K562 (cell line): ENCODE results near the gene COX15. TPM values are rescaled to one million over a fixed set of nuclear protein-coding genes. Genes with fewer than 3 reads are reported as not detected.

ENCODE experiments used
- ATAC-seq: fragments of 200-7000 bp; cut with Tn5 transposase; 3 replicates; pipeline ENCODE4 v1.9.1; 2020; ENCODE audit warnings: moderate library complexity
- BruUV-seq: library from RNA; stranded (reverse); fragments of 400-500 nt; replicated peaks from 2 replicates; lab custom pipeline; 2021; lab: Mats Ljungman, UMichigan
- CTCF ChIA-PET: fragments of 300-600 bp; formaldehyde crosslinking; extraction: SDS; loops from one replicate; lab custom pipeline; 2021; ENCODE audit warnings: low intra/inter-chr PET ratio; lab: Yijun Ruan, JAX
- POLR2A ChIA-PET: fragments of 300-600, 350-650 bp; sonication (Branson Sonifier 250); formaldehyde crosslinking; extraction: SDS; loops from one replicate; lab custom pipeline; 2021; ENCODE audit warnings: antibody characterized with exemption, inconsistent platforms; lab: Yijun Ruan, JAX
- DNase-seq, 4 experiments: peaks; one replicate each; pipeline versions ENCODE4 v3.0.0 to v3.0.0-alpha.2; 2011 to 2018; ENCODE audit warnings: low spot score in 3 of 4, mixed read lengths in 3 of 4; ENCODE audit errors: extremely low read depth in 1 of 4
- FAIRE-seq: peaks from 2 replicates; lab custom pipeline; 2011; peaks lifted over from hg19 to GRCh38; lab: Jason Lieb, UNC
- H2AFZ ChIP-seq: 2 replicates; pipeline ENCODE4 v1.6.0; 2011; ENCODE audit warnings: low read depth, low read length, control low read depth, inconsistent platforms
- H3K27ac ChIP-seq: fragments of 200-600 bp; 3 replicates; pipeline ENCODE4 v1.8.0; 2011; ENCODE audit warnings: low read depth, mild to moderate bottlenecking, control low read depth, inconsistent platforms, low read length, moderate library complexity, mixed read lengths; ENCODE audit errors: extremely low read depth
- H3K27me3 ChIP-seq, 2 experiments: fragments of 300-600 bp in 1 of 2; 2 replicates in 1 of 2; 3 replicates in 1 of 2; pipeline versions ENCODE4 v1.6.0 to v1.8.0; 2011; ENCODE audit warnings: inconsistent platforms in 2 of 2, low read length in 2 of 2, mild to moderate bottlenecking in 1 of 2, mixed read lengths in 1 of 2, moderate library complexity in 1 of 2; ENCODE audit not compliant: control insufficient read depth in 2 of 2, insufficient read depth in 2 of 2
- H3K36me3 ChIP-seq: fragments of 300-600 bp; 3 replicates; pipeline ENCODE4 v1.8.0; 2011; ENCODE audit warnings: mild to moderate bottlenecking, low read length, inconsistent platforms; ENCODE audit not compliant: control insufficient read depth, insufficient read depth
- H3K4me1 ChIP-seq, 2 experiments: fragments of 200-600 bp in 1 of 2; replicated peaks in 1 of 2; 2 replicates in 1 of 2; 3 replicates in 1 of 2; pipeline versions ENCODE4 v1.5.1 to v1.8.0; 2011; ENCODE audit warnings: inconsistent platforms in 2 of 2, low read length in 2 of 2, mild to moderate bottlenecking in 1 of 2, mixed read lengths in 1 of 2, moderate library complexity in 1 of 2; ENCODE audit not compliant: control insufficient read depth in 2 of 2, insufficient read depth in 2 of 2
- H3K4me2 ChIP-seq: 2 replicates; pipeline ENCODE4 v1.6.1; 2011; ENCODE audit warnings: low read length, control low read depth, inconsistent platforms, mixed read lengths; ENCODE audit not compliant: insufficient read depth
- H3K4me3 ChIP-seq: fragments of 200-600 bp; sonication (generic), shearing (Covaris generic); 2 replicates; pipeline ENCODE4 v1.5.1; 2016; ENCODE audit warnings: control low read depth, inconsistent platforms
- H3K79me2 ChIP-seq: fragments of 200-600 bp; 3 replicates; pipeline ENCODE4 v1.8.0; 2011; ENCODE audit warnings: low read length, inconsistent platforms; ENCODE audit not compliant: control insufficient read depth, insufficient read depth
- H3K9ac ChIP-seq, 2 experiments: 2 replicates each; pipeline versions ENCODE4 v1.6.0 to v1.6.1; 2011; ENCODE audit warnings: low read depth in 2 of 2, low read length in 2 of 2, control low read depth in 1 of 2, inconsistent platforms in 1 of 2, mild to moderate bottlenecking in 1 of 2, mixed read lengths in 1 of 2; ENCODE audit not compliant: insufficient read depth in 1 of 2
- H3K9me1 ChIP-seq: one replicate; pipeline ENCODE4 v1.6.0; 2011; ENCODE audit warnings: inconsistent platforms, mild to moderate bottlenecking, low read length, moderate library complexity; ENCODE audit not compliant: control insufficient read depth, insufficient read depth
- H3K9me3 ChIP-seq: replicated peaks from 2 replicates; pipeline ENCODE4 v1.5.1; 2011; ENCODE audit warnings: low read depth, low read length, inconsistent platforms; ENCODE audit not compliant: control insufficient read depth, insufficient read depth
- H4K20me1 ChIP-seq: replicated peaks from 2 replicates; pipeline ENCODE4 v1.6.1; 2011; ENCODE audit warnings: low read length, inconsistent platforms, mixed read lengths; ENCODE audit not compliant: control insufficient read depth, insufficient read depth
- CBFB ChIP-seq: sonication (generic); formaldehyde crosslinking; IDR thresholded peaks from 2 replicates; pipeline ENCODE4 v1.4.0; 2020; ENCODE audit warnings: mild to moderate bottlenecking, missing genetic modification reagents
- CREB3 ChIP-seq: fragments of 450-650 bp; conservative IDR thresholded peaks from 2 replicates; pipeline ENCODE4 v1.6.1; 2016; ENCODE audit warnings: missing genetic modification characterization, low read depth, mild to moderate bottlenecking, missing compliant biosample characterization, moderate library complexity
- CSDE1 ChIP-seq, 2 experiments: fragments of 450-650 bp; IDR thresholded peaks; 2 replicates each; pipeline ENCODE4 v1.6.1; 2016; ENCODE audit warnings: mild to moderate bottlenecking in 1 of 2
- ETS2 ChIP-seq: IDR thresholded peaks from 2 replicates; pipeline ENCODE4 v1.6.1; 2016; ENCODE audit warnings: borderline replicate concordance, missing genetic modification characterization, mild to moderate bottlenecking, moderate library complexity, missing compliant biosample characterization; ENCODE audit not compliant: poor library complexity, severe bottlenecking
- HMGXB4 ChIP-seq: sonication (generic); formaldehyde crosslinking; IDR thresholded peaks from 2 replicates; pipeline ENCODE4 v1.8.1; 2023; ENCODE audit warnings: mild to moderate bottlenecking, missing genetic modification reagents
- TEAD4 ChIP-seq, 2 experiments: sonication (generic) in 1 of 2; formaldehyde crosslinking in 1 of 2; IDR thresholded peaks; 2 replicates each; pipeline versions ENCODE4 v1.6.1 to v1.8.0; 2012 to 2022; ENCODE audit warnings: borderline replicate concordance in 1 of 2, inconsistent platforms in 1 of 2, low read length in 1 of 2, mild to moderate bottlenecking in 1 of 2, missing genetic modification reagents in 1 of 2
- THRB ChIP-seq: fragments of 450-650 bp; formaldehyde crosslinking; conservative IDR thresholded peaks from 2 replicates; pipeline ENCODE4 v1.4.0; 2022; ENCODE audit warnings: mild to moderate bottlenecking, missing genetic modification characterization
- ZNF586 ChIP-seq: fragments of 450-650 bp; formaldehyde crosslinking; conservative IDR thresholded peaks from 2 replicates; pipeline ENCODE4 v1.4.0; 2020; ENCODE audit warnings: mild to moderate bottlenecking, moderate library complexity
- WGBS: fragments of 100-300 bp; shearing (Covaris generic); methylation state at CpG from one replicate; pipeline ENCODE4 v1.1.6; 2016; ENCODE audit warnings: low coverage, mixed read lengths; ENCODE audit not compliant: insufficient coverage; ENCODE audit errors: missing lambda C conversion rate; 5-methylcytosine and 5-hydroxymethylcytosine counted together
- in situ Hi-C: fragments of 300-500 bp; cut with MboI; formaldehyde crosslinking; loops from 4 replicates; pipeline ENCODE4 v1.15.0; 2018; ENCODE audit warnings: inconsistent platforms, mixed read lengths
- intact Hi-C: fragments of 100-400 bp; cut with micrococcal nuclease; formaldehyde crosslinking; loops from 2 replicates; pipeline ENCODE4 v1.14.2; 2022
- polyA plus RNA-seq, 8 experiments: library from polyadenylated mRNA; depleted of rRNA in 4 of 8; stranded (reverse) in 5 of 8; unstranded in 3 of 8; fragments of >200 nt; fragmentation: Nextera tagmentation in 2 of 8; fragmentation: Illumina TruSeq in 1 of 8; extraction: Ambion mirVana in 2 of 8; extraction: Trizol in 1 of 8; gene quantifications; 2 replicates each; pipeline versions ENCODE4 v1.2.1 to v1.2.3, GENCODE V29; 2011 to 2014; ENCODE audit warnings: inconsistent platforms in 1 of 8, missing spikeins in 1 of 8
- total RNA-seq, 7 experiments: library from RNA; depleted of rRNA in 6 of 7; stranded (reverse); fragments of >200 nt in 6 of 7; fragmentation: Illumina TruSeq in 2 of 7; extraction: Trizol in 2 of 7; gene quantifications; 2 replicates each; pipeline versions ENCODE4 v1.2.1 to v1.2.3, GENCODE V29; 2011 to 2021; ENCODE audit warnings: low replicate concordance in 1 of 7
- TF ChIP-seq, protein P1 (sequence below): fragments of 450-650 bp; IDR thresholded peaks from 2 replicates; pipeline ENCODE4 v1.6.1; 2016; ENCODE audit warnings: antibody characterized with exemption
- TF ChIP-seq, protein P2 (sequence below): sonication (generic); formaldehyde crosslinking; IDR thresholded peaks from 2 replicates; pipeline ENCODE4 v1.8.1; 2023; ENCODE audit warnings: missing genetic modification reagents, mild to moderate bottlenecking, borderline replicate concordance

COX15 gene
- total and polyA plus RNA-seq, 9 of the 15 experiments (the other 6 are each of a cell fraction or from before 2014, with no cell fraction given): 17.4 to 45.1 (median 23.7) TPM

DNA sequence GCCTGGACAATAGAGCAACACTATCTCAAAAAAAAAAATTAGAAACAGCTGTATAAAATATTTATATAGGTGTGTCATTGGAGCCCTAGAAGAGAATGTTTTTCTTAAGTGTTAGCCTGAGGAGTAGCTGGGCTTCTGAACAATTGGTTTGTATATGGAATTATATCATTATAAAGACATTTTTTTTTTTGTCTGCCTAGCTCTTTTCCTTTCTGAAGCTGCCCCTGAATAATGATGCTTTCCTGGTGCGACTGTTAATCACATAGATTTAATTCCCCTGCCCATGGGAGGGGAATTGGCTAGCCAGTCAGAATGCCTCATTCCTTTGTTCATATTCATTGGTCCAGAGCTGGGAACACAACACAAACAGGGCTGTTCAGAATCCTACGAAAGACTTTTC, 36.6 kb upstream of the COX15 start:
- no peak for FAIRE-seq
- H3K4me1 ChIP-seq: no peaks in the 10 kb centered on the region; a peak in 1 of 5 replicates
- H4K20me1 ChIP-seq: no peaks in the 10 kb centered on the region
- H2AFZ ChIP-seq: no peak overlapping the region
- ChIA-PET POLR2A (interaction anchor here (1.2 kb wide), 1 partner anchor 10 kb away, joined by 5 read pairs; no protein-coding TSS in a partner anchor), CTCF (no interaction called here)
- H3K79me2 ChIP-seq: no peaks in the 10 kb centered on the region
- H3K4me3 ChIP-seq: no peak overlapping the region
- no peaks in the 10 kb centered on the region for H3K36me3 ChIP-seq
- H3K9ac ChIP-seq: no peak overlapping the region
- H3K9me1 ChIP-seq: no peaks in the 10 kb centered on the region
- no peaks in the 10 kb centered on the region; a peak in 1 of 5 replicates for H3K27me3 ChIP-seq
- no peak overlapping the region for H3K27ac ChIP-seq
- intact Hi-C loops (no loop called here), in situ Hi-C loops (no loop called here)
- no peak for DNase-seq
- BruUV-seq: no TSS peak
- no peak overlapping the region for H3K4me2 ChIP-seq
- no peak for ATAC-seq
- no peaks in the 10 kb centered on the region for H3K9me3 ChIP-seq
- 15% methylated on average over 2 of the region's 2 CpGs for WGBS
- TF ChIP-seq, protein P1, sequence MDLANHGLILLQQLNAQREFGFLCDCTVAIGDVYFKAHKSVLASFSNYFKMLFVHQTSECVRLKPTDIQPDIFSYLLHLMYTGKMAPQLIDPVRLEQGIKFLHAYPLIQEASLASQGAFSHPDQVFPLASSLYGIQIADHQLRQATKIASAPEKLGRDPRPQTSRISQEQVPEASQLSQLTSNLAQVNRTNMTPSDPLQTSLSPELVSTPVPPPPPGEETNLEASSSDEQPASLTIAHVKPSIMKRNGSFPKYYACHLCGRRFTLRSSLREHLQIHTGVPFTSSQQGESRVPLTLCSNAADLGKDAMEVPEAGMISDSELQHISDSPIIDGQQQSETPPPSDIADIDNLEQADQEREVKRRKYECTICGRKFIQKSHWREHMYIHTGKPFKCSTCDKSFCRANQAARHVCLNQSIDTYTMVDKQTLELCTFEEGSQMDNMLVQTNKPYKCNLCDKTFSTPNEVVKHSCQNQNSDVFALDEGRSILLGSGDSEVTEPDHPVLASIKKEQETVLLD: no peak
- TF ChIP-seq TEAD4 (IDR thresholded peaks at IDR 0.05; ENCODE audit: low read length) (no peak), TEAD4 (CRISPR knock-in tag; IDR thresholded peaks at IDR 0.05; ENCODE audit: borderline replicate concordance) (no peak), CREB3 (tag) (no peak), CSDE1 (IDR thresholded peaks at IDR 0.05) (no peak), ETS2 (tag) (no peak), ZNF586 (CRISPR knock-in tag) (no peak), HMGXB4 (CRISPR knock-in tag) (no peak), CBFB (CRISPR knock-in tag) (no peak), THRB (CRISPR knock-in tag) (no peak)
- TF ChIP-seq, protein P2, sequence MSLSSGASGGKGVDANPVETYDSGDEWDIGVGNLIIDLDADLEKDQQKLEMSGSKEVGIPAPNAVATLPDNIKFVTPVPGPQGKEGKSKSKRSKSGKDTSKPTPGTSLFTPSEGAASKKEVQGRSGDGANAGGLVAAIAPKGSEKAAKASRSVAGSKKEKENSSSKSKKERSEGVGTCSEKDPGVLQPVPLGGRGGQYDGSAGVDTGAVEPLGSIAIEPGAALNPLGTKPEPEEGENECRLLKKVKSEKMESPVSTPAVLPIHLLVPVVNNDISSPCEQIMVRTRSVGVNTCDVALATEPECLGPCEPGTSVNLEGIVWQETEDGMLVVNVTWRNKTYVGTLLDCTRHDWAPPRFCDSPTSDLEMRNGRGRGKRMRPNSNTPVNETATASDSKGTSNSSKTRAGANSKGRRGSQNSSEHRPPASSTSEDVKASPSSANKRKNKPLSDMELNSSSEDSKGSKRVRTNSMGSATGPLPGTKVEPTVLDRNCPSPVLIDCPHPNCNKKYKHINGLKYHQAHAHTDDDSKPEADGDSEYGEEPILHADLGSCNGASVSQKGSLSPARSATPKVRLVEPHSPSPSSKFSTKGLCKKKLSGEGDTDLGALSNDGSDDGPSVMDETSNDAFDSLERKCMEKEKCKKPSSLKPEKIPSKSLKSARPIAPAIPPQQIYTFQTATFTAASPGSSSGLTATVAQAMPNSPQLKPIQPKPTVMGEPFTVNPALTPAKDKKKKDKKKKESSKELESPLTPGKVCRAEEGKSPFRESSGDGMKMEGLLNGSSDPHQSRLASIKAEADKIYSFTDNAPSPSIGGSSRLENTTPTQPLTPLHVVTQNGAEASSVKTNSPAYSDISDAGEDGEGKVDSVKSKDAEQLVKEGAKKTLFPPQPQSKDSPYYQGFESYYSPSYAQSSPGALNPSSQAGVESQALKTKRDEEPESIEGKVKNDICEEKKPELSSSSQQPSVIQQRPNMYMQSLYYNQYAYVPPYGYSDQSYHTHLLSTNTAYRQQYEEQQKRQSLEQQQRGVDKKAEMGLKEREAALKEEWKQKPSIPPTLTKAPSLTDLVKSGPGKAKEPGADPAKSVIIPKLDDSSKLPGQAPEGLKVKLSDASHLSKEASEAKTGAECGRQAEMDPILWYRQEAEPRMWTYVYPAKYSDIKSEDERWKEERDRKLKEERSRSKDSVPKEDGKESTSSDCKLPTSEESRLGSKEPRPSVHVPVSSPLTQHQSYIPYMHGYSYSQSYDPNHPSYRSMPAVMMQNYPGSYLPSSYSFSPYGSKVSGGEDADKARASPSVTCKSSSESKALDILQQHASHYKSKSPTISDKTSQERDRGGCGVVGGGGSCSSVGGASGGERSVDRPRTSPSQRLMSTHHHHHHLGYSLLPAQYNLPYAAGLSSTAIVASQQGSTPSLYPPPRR (CRISPR knock-in tag): no peak
